ENCODE measurements around the gene GABRB3. TPM values are rescaled to one million over a fixed set of nuclear protein-coding genes. Genes with fewer than 3 reads are reported as not detected.

The GABRB3 gene
- total RNA-seq, 4 donors from 2014 or later = under 0.01 to 1.9 (median 0.77) TPM

DNA sequence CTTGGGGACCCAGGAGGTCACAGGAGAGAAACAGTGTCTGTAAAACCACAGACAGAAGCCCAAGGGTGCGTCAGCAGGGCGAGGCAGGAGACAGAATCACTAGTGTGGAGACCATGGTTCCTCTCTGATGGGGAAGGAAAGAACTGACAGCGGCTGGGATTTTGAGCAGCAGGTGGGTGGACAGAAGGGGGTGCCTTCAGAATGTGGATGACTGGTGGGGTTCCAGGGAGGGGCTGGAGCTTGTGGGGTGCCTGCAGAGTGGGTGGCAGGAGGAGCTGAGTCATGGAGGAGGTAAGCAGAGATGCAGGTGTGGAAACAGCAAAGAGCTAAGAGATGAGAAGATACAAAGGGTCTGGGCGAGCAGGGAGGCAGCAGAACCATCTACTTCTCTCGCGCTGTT is 124.2 kb downstream of the GABRB3 start:
- TF ChIP-seq, protein P1, sequence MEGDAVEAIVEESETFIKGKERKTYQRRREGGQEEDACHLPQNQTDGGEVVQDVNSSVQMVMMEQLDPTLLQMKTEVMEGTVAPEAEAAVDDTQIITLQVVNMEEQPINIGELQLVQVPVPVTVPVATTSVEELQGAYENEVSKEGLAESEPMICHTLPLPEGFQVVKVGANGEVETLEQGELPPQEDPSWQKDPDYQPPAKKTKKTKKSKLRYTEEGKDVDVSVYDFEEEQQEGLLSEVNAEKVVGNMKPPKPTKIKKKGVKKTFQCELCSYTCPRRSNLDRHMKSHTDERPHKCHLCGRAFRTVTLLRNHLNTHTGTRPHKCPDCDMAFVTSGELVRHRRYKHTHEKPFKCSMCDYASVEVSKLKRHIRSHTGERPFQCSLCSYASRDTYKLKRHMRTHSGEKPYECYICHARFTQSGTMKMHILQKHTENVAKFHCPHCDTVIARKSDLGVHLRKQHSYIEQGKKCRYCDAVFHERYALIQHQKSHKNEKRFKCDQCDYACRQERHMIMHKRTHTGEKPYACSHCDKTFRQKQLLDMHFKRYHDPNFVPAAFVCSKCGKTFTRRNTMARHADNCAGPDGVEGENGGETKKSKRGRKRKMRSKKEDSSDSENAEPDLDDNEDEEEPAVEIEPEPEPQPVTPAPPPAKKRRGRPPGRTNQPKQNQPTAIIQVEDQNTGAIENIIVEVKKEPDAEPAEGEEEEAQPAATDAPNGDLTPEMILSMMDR (IDR thresholded peaks at IDR 0.05; ENCODE audit: low read depth) = no peak

- TF ChIP-seq, protein P1 (IDR thresholded peaks at IDR 0.05; ENCODE audit: low read depth) = no peak
Observed at GRCh38 chr15:26644948-26645347, 127.9 kb downstream of the GABRB3 start.

DNA sequence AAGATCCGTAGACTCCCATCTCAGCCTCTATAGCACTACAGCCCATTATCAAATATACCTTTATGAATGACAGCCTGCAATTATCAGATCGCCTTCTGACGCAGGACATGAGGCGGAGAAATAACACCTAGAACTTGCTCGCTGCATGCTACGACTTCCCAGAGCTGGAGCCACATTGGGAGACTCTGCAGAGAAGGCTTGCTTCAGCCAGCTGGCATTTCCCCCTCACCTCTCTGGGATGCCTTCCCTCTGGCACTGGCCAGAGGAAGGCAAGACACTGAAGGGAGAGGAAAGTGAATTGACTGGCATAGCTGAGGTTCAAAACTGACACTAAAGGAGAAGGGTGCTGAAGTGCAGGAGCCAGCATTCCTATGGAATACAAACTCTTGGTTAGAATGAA is 131.7 kb downstream of the GABRB3 start:
- TF ChIP-seq, protein P1 (IDR thresholded peaks at IDR 0.05; ENCODE audit: low read depth) = no peak

DNA sequence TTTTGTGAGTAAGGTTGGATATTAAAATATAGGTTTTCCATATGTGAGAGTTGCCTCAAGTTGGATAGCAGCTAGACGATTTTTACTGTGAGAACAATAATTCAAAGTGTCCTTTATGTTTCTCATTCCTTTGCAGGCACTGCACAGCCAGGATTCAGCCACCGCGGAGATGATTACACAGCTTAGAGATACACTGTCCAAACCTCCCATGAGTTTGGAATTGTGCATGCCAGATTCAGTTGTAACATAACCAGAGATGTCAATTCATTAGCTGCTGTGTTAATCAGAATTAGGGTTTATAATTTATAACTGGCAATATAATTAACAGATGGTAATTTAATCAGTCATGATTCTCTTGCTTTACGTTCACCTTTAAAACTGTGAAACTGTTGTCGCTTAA is 132.3 kb downstream of the GABRB3 start:
- TF ChIP-seq, protein P1 (IDR thresholded peaks at IDR 0.05; ENCODE audit: low read depth) = no peak

- TF ChIP-seq, protein P1 (IDR thresholded peaks at IDR 0.05; ENCODE audit: low read depth) = no peak
Observed at GRCh38 chr15:26639966-26640365, 132.9 kb downstream of the GABRB3 start.

DNA sequence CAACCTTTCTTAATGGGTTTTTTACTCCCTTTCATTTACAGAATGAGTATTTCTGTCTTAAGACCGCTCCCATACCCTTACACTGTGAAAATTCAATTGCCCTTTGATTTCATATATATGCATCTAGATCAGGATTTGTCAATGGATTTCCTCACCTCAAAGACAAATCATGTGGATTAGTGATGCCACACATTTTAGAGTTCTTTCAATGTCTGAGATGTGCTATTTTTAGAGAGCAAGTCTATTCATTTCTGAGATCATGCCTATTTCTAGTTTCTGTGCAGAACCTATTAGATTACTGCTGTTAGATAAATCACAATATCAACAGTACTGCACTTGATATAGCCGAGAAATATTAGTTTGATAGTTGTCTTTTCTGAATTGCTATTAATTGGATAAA is 137.3 kb downstream of the GABRB3 start:
- TF ChIP-seq, protein P1 (IDR thresholded peaks at IDR 0.05; ENCODE audit: low read depth) = no peak

DNA sequence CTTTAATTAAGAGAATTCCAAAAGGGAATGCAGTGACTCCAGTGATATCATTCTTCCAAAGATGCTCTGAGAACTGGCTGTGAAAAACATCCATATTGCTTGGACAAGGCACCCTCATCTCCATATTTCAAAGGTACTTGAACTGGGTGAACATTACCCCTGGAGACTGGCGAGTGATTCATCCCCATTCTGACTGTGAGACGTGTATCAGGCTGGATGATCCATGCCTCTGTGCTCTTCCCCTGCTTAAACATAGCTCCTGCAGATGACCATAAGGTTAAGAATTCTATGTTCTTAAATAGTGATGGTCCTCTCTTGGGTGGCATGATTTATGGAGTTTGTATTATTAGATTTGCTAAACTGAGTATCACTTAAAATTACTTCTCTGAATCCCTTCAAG is 137.8 kb downstream of the GABRB3 start:
- TF ChIP-seq, protein P1 (IDR thresholded peaks at IDR 0.05; ENCODE audit: low read depth) = no peak
